LNCaP clone FGC (cell line): ENCODE measurements around the gene CLIC5.

Source experiments
- DNase-seq: peaks from one replicate; pipeline ENCODE4 v3.0.0-alpha.2; 2011; ENCODE audit warnings: low read depth
- H3K4me3 ChIP-seq: 2 replicates; pipeline ENCODE4 v1.5.1; 2011; ENCODE audit warnings: mild to moderate bottlenecking, low read depth, low read length, control low read depth
- CTCF ChIP-seq: IDR thresholded peaks from 2 replicates; pipeline ENCODE4 v1.5.1; 2012; ENCODE audit warnings: mild to moderate bottlenecking; ENCODE audit not compliant: control insufficient read depth, insufficient read depth; ENCODE audit errors: extremely low read depth

CLIC5 gene

GRCh38 chr6:45900808-45901752 is 114.6 kb downstream of the CLIC5 start:
- H3K4me3 ChIP-seq: no peak overlapping the region
- no peak for DNase-seq

GRCh38 chr6:45899683-45899946 is 116.0 kb downstream of the CLIC5 start:
- DNase-seq: no peak
- no peak for TF ChIP-seq CTCF
- H3K4me3 ChIP-seq: no peak overlapping the region

More at GRCh38 chr6:45900808-45901752, 114.6 kb downstream of the CLIC5 start:
- no peak for TF ChIP-seq CTCF

- no peak overlapping the region for H3K4me3 ChIP-seq
- no peak for TF ChIP-seq CTCF
- DNase-seq: no peak
Observed at GRCh38 chr6:45898941-45899682, 116.5 kb downstream of the CLIC5 start.

- no peak for TF ChIP-seq CTCF
- H3K4me3 ChIP-seq: no peak overlapping the region
- no peak for DNase-seq
Observed at GRCh38 chr6:45896783-45897441, 118.7 kb downstream of the CLIC5 start.

GRCh38 chr6:45895569-45895968 is 120.1 kb downstream of the CLIC5 start:
- no peak for TF ChIP-seq CTCF
- no peak for DNase-seq
- no peak overlapping the region for H3K4me3 ChIP-seq

GRCh38 chr6:45892696-45893245 is 122.9 kb downstream of the CLIC5 start:
- no peak for DNase-seq
- no peak for TF ChIP-seq CTCF
- no peak overlapping the region for H3K4me3 ChIP-seq
